Astrocyte (in vitro differentiated cells and primary cell): ENCODE results near the gene C1orf21. TPM values are rescaled to one million over a fixed set of nuclear protein-coding genes. Genes with fewer than 3 reads are reported as not detected.

Source experiments
- DNase-seq: peaks from one replicate; pipeline ENCODE4 v3.0.0-alpha.2; 2010; ENCODE audit warnings: low read depth
- FAIRE-seq: peaks from 2 replicates; lab custom pipeline; 2011; peaks lifted over from hg19 to GRCh38; lab: Jason Lieb, UNC
- H2AFZ ChIP-seq: 2 replicates; pipeline ENCODE4 v1.6.0; 2012; ENCODE audit warnings: low read depth, low read length, inconsistent platforms
- H3K27ac ChIP-seq: 2 replicates; pipeline ENCODE4 v1.5.1; 2011; ENCODE audit warnings: low read depth, low read length, inconsistent platforms
- H3K27me3 ChIP-seq: 2 replicates; pipeline ENCODE4 v1.6.0; 2011; ENCODE audit warnings: low read length, inconsistent platforms; ENCODE audit not compliant: insufficient read depth
- H3K36me3 ChIP-seq: 2 replicates; pipeline ENCODE4 v1.5.1; 2011; ENCODE audit warnings: low read length, inconsistent platforms; ENCODE audit not compliant: insufficient read depth
- H3K4me1 ChIP-seq: 2 replicates; pipeline ENCODE4 v1.5.1; 2011; ENCODE audit warnings: low read length, inconsistent platforms; ENCODE audit not compliant: insufficient read depth
- H3K4me2 ChIP-seq: 2 replicates; pipeline ENCODE4 v1.6.0; 2012; ENCODE audit warnings: low read length, inconsistent platforms
- H3K4me3 ChIP-seq: 2 replicates; pipeline ENCODE4 v1.5.1; 2011; ENCODE audit warnings: low read depth, mild to moderate bottlenecking, low read length, inconsistent platforms; ENCODE audit not compliant: insufficient read depth
- H3K79me2 ChIP-seq: 2 replicates; pipeline ENCODE4 v1.6.0; 2012; ENCODE audit warnings: mild to moderate bottlenecking, low read length, inconsistent platforms; ENCODE audit not compliant: insufficient read depth
- H3K9ac ChIP-seq: 2 replicates; pipeline ENCODE4 v1.6.0; 2012; ENCODE audit warnings: mild to moderate bottlenecking, low read length, inconsistent platforms
- H3K9me3 ChIP-seq: 2 replicates; pipeline ENCODE4 v1.5.1; 2012; ENCODE audit warnings: low read depth, mild to moderate bottlenecking, low read length, inconsistent platforms; ENCODE audit not compliant: insufficient read depth
- H4K20me1 ChIP-seq: 2 replicates; pipeline ENCODE4 v1.6.0; 2012; ENCODE audit warnings: low read length, inconsistent platforms; ENCODE audit not compliant: insufficient read depth
- H3K27ac Mint-ChIP-seq: one replicate; pipeline ENCODE4 v1.8.0; 2021; ENCODE audit warnings: mild to moderate bottlenecking, mixed read lengths; ENCODE audit not compliant: unreplicated experiment
- H3K27me3 Mint-ChIP-seq: one replicate; pipeline ENCODE4 v1.8.0; 2021; ENCODE audit warnings: low read depth, mixed read lengths; ENCODE audit not compliant: unreplicated experiment
- H3K36me3 Mint-ChIP-seq: one replicate; pipeline ENCODE4 v1.8.0; 2021; ENCODE audit warnings: low read depth, mixed read lengths; ENCODE audit not compliant: unreplicated experiment
- H3K4me1 Mint-ChIP-seq: one replicate; pipeline ENCODE4 v1.8.0; 2021; ENCODE audit warnings: low read depth, mixed read lengths; ENCODE audit not compliant: unreplicated experiment
- H3K4me3 Mint-ChIP-seq: one replicate; pipeline ENCODE4 v1.8.0; 2021; ENCODE audit warnings: mild to moderate bottlenecking, moderate library complexity, mixed read lengths; ENCODE audit not compliant: unreplicated experiment
- H3K9me3 Mint-ChIP-seq: one replicate; pipeline ENCODE4 v1.8.0; 2021; ENCODE audit warnings: mild to moderate bottlenecking, mixed read lengths; ENCODE audit not compliant: unreplicated experiment
- CTCF ChIP-seq: IDR thresholded peaks from 2 replicates; pipeline ENCODE4 v1.5.1; 2011; ENCODE audit warnings: low read depth, mild to moderate bottlenecking, inconsistent platforms, low read length, moderate library complexity; ENCODE audit not compliant: insufficient read depth
- EZH2 ChIP-seq: IDR thresholded peaks from 2 replicates; pipeline ENCODE4 v1.6.1; 2012; ENCODE audit warnings: mild to moderate bottlenecking, low read length, inconsistent platforms; ENCODE audit not compliant: insufficient read depth
- total RNA-seq: library from RNA; stranded (reverse); gene quantifications from 2 replicates; pipeline ENCODE4 v1.2.1, GENCODE V29; 2021

The C1orf21 gene
- total RNA-seq, 1 donor from 2014 or later, result 15.1 TPM

- no peaks in the 10 kb centered on the region for H3K79me2 ChIP-seq
- DNase-seq, result no peak
- no peaks in the 10 kb centered on the region for H3K9me3 ChIP-seq
- Mint-ChIP-seq H3K4me1 (no peaks in the 10 kb centered on the region), H3K27ac (no peak overlapping the region), H3K27me3 (no peaks in the 10 kb centered on the region), H3K4me3 (no peak overlapping the region), H3K9me3 (no peaks in the 10 kb centered on the region), H3K36me3 (no peaks in the 10 kb centered on the region)
- no peaks in the 10 kb centered on the region for H3K36me3 ChIP-seq
- H3K27me3 ChIP-seq, result no peaks in the 10 kb centered on the region
- H3K4me1 ChIP-seq, result no peaks in the 10 kb centered on the region
- no peaks in the 10 kb centered on the region for H4K20me1 ChIP-seq
- H3K4me2 ChIP-seq, result no peak overlapping the region
- H2AFZ ChIP-seq, result no peak overlapping the region
- H3K27ac ChIP-seq, result no peak overlapping the region
- H3K9ac ChIP-seq, result no peak overlapping the region
- no peak overlapping the region for H3K4me3 ChIP-seq
- TF ChIP-seq CTCF (no peak), EZH2 (no peak)
- FAIRE-seq, result no peak
Observed at GRCh38 chr1:184539580-184539979, 152.8 kb downstream of the C1orf21 start.

- H3K9me3 Mint-ChIP-seq, result no peaks in the 10 kb centered on the region
- Histone ChIP-seq H3K4me3 (no peak overlapping the region), H3K9ac (no peak overlapping the region), H4K20me1 (no peaks in the 10 kb centered on the region), H2AFZ (no peak overlapping the region), H3K36me3 (no peaks in the 10 kb centered on the region), H3K9me3 (no peaks in the 10 kb centered on the region), H3K79me2 (no peaks in the 10 kb centered on the region), H3K4me1 (no peaks in the 10 kb centered on the region), H3K4me2 (no peak overlapping the region), H3K27ac (no peak overlapping the region), H3K27me3 (no peaks in the 10 kb centered on the region)
- H3K4me1 Mint-ChIP-seq, result peaks cover 8% of the 10 kb centered on the region
- no peak overlapping the region for H3K4me3 Mint-ChIP-seq
- FAIRE-seq (no peak), DNase-seq (no peak)
- H3K27me3 Mint-ChIP-seq, result no peaks in the 10 kb centered on the region
- H3K27ac Mint-ChIP-seq, result no peak overlapping the region
- no peaks in the 10 kb centered on the region for H3K36me3 Mint-ChIP-seq
- no peak for TF ChIP-seq EZH2
- no peak for TF ChIP-seq CTCF
Observed at GRCh38 chr1:184541537-184542152, 154.8 kb downstream of the C1orf21 start.

- no peak for FAIRE-seq
- Histone ChIP-seq H3K4me2 (no peak overlapping the region), H3K4me1 (no peaks in the 10 kb centered on the region), H3K4me3 (no peak overlapping the region), H2AFZ (no peak overlapping the region), H3K27me3 (no peaks in the 10 kb centered on the region), H3K9ac (no peak overlapping the region), H3K36me3 (no peaks in the 10 kb centered on the region), H3K27ac (no peak overlapping the region), H4K20me1 (no peaks in the 10 kb centered on the region), H3K9me3 (no peaks in the 10 kb centered on the region), H3K79me2 (no peaks in the 10 kb centered on the region)
- peaks cover 8% of the 10 kb centered on the region for H3K4me1 Mint-ChIP-seq
- H3K9me3 Mint-ChIP-seq, result no peaks in the 10 kb centered on the region
- no peaks in the 10 kb centered on the region for H3K36me3 Mint-ChIP-seq
- no peak for DNase-seq
- H3K4me3 Mint-ChIP-seq, result no peak overlapping the region
- TF ChIP-seq CTCF (no peak), EZH2 (no peak)
- H3K27ac Mint-ChIP-seq, result no peak overlapping the region
- no peaks in the 10 kb centered on the region for H3K27me3 Mint-ChIP-seq
Observed at GRCh38 chr1:184542291-184542690, 155.5 kb downstream of the C1orf21 start.
